ENCODE results near the gene MAP3K13.

Gene MAP3K13

GRCh38 chr3:185521349-185522138 is 158.6 kb downstream of the MAP3K13 start:
- DNase-seq, result no peak

- DNase-seq, result no peak
These were observed 163.5 kb downstream of the MAP3K13 start for GRCh38 chr3:185526349-185526951.

GRCh38 chr3:185527364-185527763 is 164.4 kb downstream of the MAP3K13 start:
- no peak for DNase-seq

GRCh38 chr3:185528532-185528931 is 165.6 kb downstream of the MAP3K13 start:
- no peak for DNase-seq

GRCh38 chr3:185530856-185531255 is 167.9 kb downstream of the MAP3K13 start:
- DNase-seq, result no peak

GRCh38 chr3:185532901-185533300 is 170.0 kb downstream of the MAP3K13 start:
- no peak for DNase-seq

DNA sequence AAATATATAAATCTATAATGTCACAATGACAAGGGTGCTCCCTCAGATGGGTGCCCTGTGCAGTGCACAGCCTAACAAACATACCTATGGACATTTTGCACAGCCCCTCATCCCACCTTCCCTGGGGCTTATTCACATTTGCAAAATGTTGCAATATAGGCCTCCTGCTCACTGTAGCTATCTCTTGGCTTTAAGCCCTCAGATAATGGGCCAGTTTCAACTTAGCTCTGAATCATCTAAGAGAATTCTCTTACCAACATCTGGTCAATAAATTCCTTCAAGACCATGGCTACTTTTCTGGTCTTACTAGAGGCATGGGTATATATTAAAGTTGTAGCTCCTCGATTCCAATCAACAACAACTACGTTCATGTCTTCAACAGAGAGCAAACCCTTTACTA is 171.6 kb downstream of the MAP3K13 start:
- DNase-seq, result peak; percentile 3

GRCh38 chr3:185537369-185537970 is 174.5 kb downstream of the MAP3K13 start:
- DNase-seq, result peak; percentile 62

All from fibroblast of upper back skin (primary cell).